Endothelial cell of umbilical vein (primary cell): ENCODE data around the gene FXYD7. TPM values are rescaled to one million over a fixed set of nuclear protein-coding genes. Genes with fewer than 3 reads are reported as not detected.

Experiments used
- BruUV-seq: library from RNA; stranded (reverse); fragments of 400-500 nt; replicated peaks from 2 replicates; lab custom pipeline; 2021; lab: Mats Ljungman, UMichigan
- CTCF ChIA-PET: fragments of 300-600, 350-600 bp; sonication (Branson Sonifier 250); formaldehyde crosslinking; loops from one replicate; lab custom pipeline; 2021; ENCODE audit warnings: antibody characterized with exemption, inconsistent platforms; lab: Charles Lee
- POLR2A ChIA-PET: fragments of 300-600, 350-600 bp; sonication (Branson Sonifier 250); formaldehyde crosslinking; loops from one replicate; lab custom pipeline; 2021; ENCODE audit warnings: antibody characterized with exemption, inconsistent platforms; lab: Charles Lee
- DNase-seq: peaks from one replicate; pipeline ENCODE4 v3.0.0-alpha.2; 2011; ENCODE audit warnings: low read depth, low spot score
- FAIRE-seq: peaks from 2 replicates; lab custom pipeline; 2011; peaks lifted over from hg19 to GRCh38; lab: Jason Lieb, UNC
- H2AFZ ChIP-seq: 2 replicates; pipeline ENCODE4 v1.6.0; 2012; ENCODE audit warnings: low read depth, low read length, control low read depth, inconsistent platforms
- H3K27ac ChIP-seq: 2 replicates; pipeline ENCODE4 v1.5.1; 2011; ENCODE audit warnings: low read depth, mild to moderate bottlenecking, control low read depth, low read length, moderate library complexity; ENCODE audit not compliant: insufficient read depth
- H3K27me3 ChIP-seq, 2 experiments: 2 replicates each; pipeline versions ENCODE4 v1.6.0 to v1.6.1; 2011; ENCODE audit warnings: low read length in 2 of 2, mixed read lengths in 1 of 2; ENCODE audit not compliant: control insufficient read depth in 2 of 2, insufficient read depth in 2 of 2
- H3K36me3 ChIP-seq, 2 experiments: 2 replicates in 1 of 2; 3 replicates in 1 of 2; pipeline ENCODE4 v1.5.1; 2011; ENCODE audit warnings: low read length in 2 of 2, mild to moderate bottlenecking in 1 of 2, moderate library complexity in 1 of 2; ENCODE audit not compliant: control insufficient read depth in 2 of 2, insufficient read depth in 2 of 2; ENCODE audit errors: extremely low read depth in 1 of 2
- H3K4me1 ChIP-seq: 3 replicates; pipeline ENCODE4 v1.5.1; 2011; ENCODE audit warnings: mild to moderate bottlenecking, low read length; ENCODE audit not compliant: control insufficient read depth, insufficient read depth; ENCODE audit errors: extremely low read depth
- H3K4me2 ChIP-seq: 2 replicates; pipeline ENCODE4 v1.6.1; 2011; ENCODE audit warnings: low read length, control low read depth, mixed read lengths; ENCODE audit not compliant: insufficient read depth
- H3K4me3 ChIP-seq, 3 experiments: fragments of 200-600 bp in 1 of 3; sonication (generic), shearing (Covaris generic) in 1 of 3; replicated peaks in 1 of 3; 2 replicates each; pipeline ENCODE4 v1.5.1; 2011 to 2016; ENCODE audit warnings: control low read depth in 3 of 3, low read length in 3 of 3, mild to moderate bottlenecking in 2 of 3, inconsistent platforms in 1 of 3, low read depth in 1 of 3, moderate library complexity in 1 of 3; ENCODE audit not compliant: insufficient read depth in 1 of 3
- H3K79me2 ChIP-seq: 2 replicates; pipeline ENCODE4 v1.6.0; 2012; ENCODE audit warnings: low read length, inconsistent platforms; ENCODE audit not compliant: control insufficient read depth, insufficient read depth
- H3K9ac ChIP-seq: replicated peaks from 2 replicates; pipeline ENCODE3; 2011; ENCODE audit warnings: low read length, control low read depth; ENCODE audit not compliant: insufficient read depth; ENCODE audit errors: extremely low read depth
- H3K9me1 ChIP-seq: replicated peaks from 3 replicates; pipeline ENCODE4 v1.6.0; 2011; ENCODE audit warnings: mild to moderate bottlenecking, low read length; ENCODE audit not compliant: control insufficient read depth, insufficient read depth; ENCODE audit errors: extremely low read depth
- H3K9me3 ChIP-seq: replicated peaks from 2 replicates; pipeline ENCODE4 v1.5.1; 2012; ENCODE audit warnings: low read length, inconsistent platforms; ENCODE audit not compliant: control insufficient read depth, insufficient read depth
- H4K20me1 ChIP-seq: replicated peaks from 2 replicates; pipeline ENCODE3; 2011; ENCODE audit warnings: mild to moderate bottlenecking, low read length; ENCODE audit not compliant: control insufficient read depth, insufficient read depth; ENCODE audit errors: extremely low read depth
- CTCF ChIP-seq, 2 donors: IDR thresholded peaks; 1 replicate in 1 of 2; 2 replicates in 1 of 2; pipeline ENCODE4 v1.5.1; 2011; ENCODE audit warnings: low read length in 2 of 2, mild to moderate bottlenecking in 2 of 2, moderate library complexity in 2 of 2, control low read depth in 1 of 2, inconsistent platforms in 1 of 2, low read depth in 1 of 2; ENCODE audit not compliant: insufficient read depth in 1 of 2; ENCODE audit errors: extremely low read depth in 1 of 2
- EZH2 ChIP-seq: IDR thresholded peaks from 2 replicates; pipeline ENCODE4 v1.6.1; 2012; ENCODE audit warnings: borderline replicate concordance, low read depth, mild to moderate bottlenecking, moderate library complexity, low read length, inconsistent platforms; ENCODE audit not compliant: severe bottlenecking
- FOS ChIP-seq: IDR thresholded peaks from 2 replicates; pipeline ENCODE4 v1.6.1; 2011; ENCODE audit warnings: mild to moderate bottlenecking, low read length, moderate library complexity, borderline replicate concordance; ENCODE audit not compliant: insufficient read depth
- GATA2 ChIP-seq: IDR thresholded peaks from 2 replicates; pipeline ENCODE4 v1.7.0; 2011; ENCODE audit warnings: low read depth, mild to moderate bottlenecking, moderate library complexity, mixed read lengths, low read length; ENCODE audit not compliant: insufficient read length, insufficient read depth
- JUN ChIP-seq: IDR thresholded peaks from 2 replicates; pipeline ENCODE4 v1.6.1; 2011; ENCODE audit warnings: borderline replicate concordance, low read depth; ENCODE audit not compliant: insufficient read length, insufficient read depth
- MAX ChIP-seq: IDR thresholded peaks from 2 replicates; pipeline ENCODE4 v1.6.1; 2011; ENCODE audit not compliant: insufficient read depth, insufficient read length
- MYC ChIP-seq: IDR thresholded peaks from one replicate; pipeline ENCODE4 v1.6.1; 2011; ENCODE audit warnings: mild to moderate bottlenecking, low read depth, low read length
- POLR2A ChIP-seq: IDR thresholded peaks from 2 replicates; pipeline ENCODE4 v1.6.1; 2012; ENCODE audit warnings: low read depth, mild to moderate bottlenecking, control low read depth, low read length
- POLR2AphosphoS5 ChIP-seq: IDR thresholded peaks from 2 replicates; pipeline ENCODE4 v1.6.1; 2012; ENCODE audit warnings: low read depth, mild to moderate bottlenecking, control low read depth, low read length, moderate library complexity; ENCODE audit not compliant: insufficient read depth
- dilution Hi-C: fragments of 300-500 bp; cut with MboI; formaldehyde crosslinking; loops from one replicate; pipeline ENCODE4 v1.15.0; 2019; ENCODE audit warnings: low sequenced_read_pairs; ENCODE audit not compliant: extremely low pct_ligation_motif_present
- intact Hi-C: fragments of 100-400 bp; cut with micrococcal nuclease; formaldehyde crosslinking; loops from one replicate; pipeline ENCODE4 v1.10.0; 2022
- polyA plus RNA-seq, 4 experiments: library from polyadenylated mRNA; depleted of rRNA in 3 of 4; stranded (reverse) in 3 of 4; unstranded in 1 of 4; fragments of >200 nt; gene quantifications; 2 replicates each; pipeline versions ENCODE4 v1.2.1 to v1.2.3, GENCODE V29; 2011 to 2012; ENCODE audit warnings: missing spikeins in 1 of 4
- total RNA-seq: library from RNA; stranded (reverse); gene quantifications from 2 replicates; pipeline ENCODE4 v1.2.3, GENCODE V29; 2021

FXYD7 gene
- total and polyA plus RNA-seq, 2 donors (not counting 3 experiments of a cell fraction or from before 2014, with no cell fraction given) = not detected

- BruUV-seq = no TSS peak
- no peaks in the 10 kb centered on the region for H3K79me2 ChIP-seq
- H3K9me1 ChIP-seq = no peaks in the 10 kb centered on the region
- intact Hi-C loops (no loop called here), dilution Hi-C loops (no loop called here)
- no peak overlapping the region for H3K4me2 ChIP-seq
- no peak overlapping the region for H3K27ac ChIP-seq
- H3K9ac ChIP-seq = no peak overlapping the region
- H2AFZ ChIP-seq = no peak overlapping the region
- H3K9me3 ChIP-seq = no peaks in the 10 kb centered on the region
- no peaks in the 10 kb centered on the region for H3K4me1 ChIP-seq
- H3K36me3 ChIP-seq = no peaks in the 10 kb centered on the region
- ChIA-PET CTCF (no interaction called here), POLR2A (no interaction called here)
- no peak overlapping the region for H3K4me3 ChIP-seq
- DNase-seq (no peak), FAIRE-seq (no peak)
- TF ChIP-seq MAX (no peak), POLR2AphosphoS5 (no peak), CTCF (IDR thresholded peaks at IDR 0.05; ENCODE audit: extremely low read depth in 1 of 2, insufficient read depth in 1 of 2, low read depth in 1 of 2, low read length in 2 of 2) (no peak), MYC (no peak), FOS (no peak), GATA2 (no peak), JUN (no peak), EZH2 (no peak), POLR2A (no peak)
- no peaks in the 10 kb centered on the region for H3K27me3 ChIP-seq
- no peaks in the 10 kb centered on the region for H4K20me1 ChIP-seq
Observed at GRCh38 chr19:35107545-35107944, 35.5 kb upstream of the FXYD7 start.
